HG03521 (cell line): ENCODE data around the gene ZC3H18.
A peak's percentile ranks its signal among the peaks of the same experiment; 100 is the strongest.
"Not testable (repeated sequence)": the region's sequence is repeated elsewhere in the genome, so short reads cannot be mapped to it uniquely, and the experiment has no call there.

Experiments used
- ATAC-seq: cut with Tn5 transposase; IDR thresholded peaks from one replicate; pipeline ENCODE4 v1.9.1; 2021; ENCODE audit warnings: mild to moderate bottlenecking, moderate library complexity; ENCODE audit not compliant: unreplicated experiment

The ZC3H18 gene

DNA sequence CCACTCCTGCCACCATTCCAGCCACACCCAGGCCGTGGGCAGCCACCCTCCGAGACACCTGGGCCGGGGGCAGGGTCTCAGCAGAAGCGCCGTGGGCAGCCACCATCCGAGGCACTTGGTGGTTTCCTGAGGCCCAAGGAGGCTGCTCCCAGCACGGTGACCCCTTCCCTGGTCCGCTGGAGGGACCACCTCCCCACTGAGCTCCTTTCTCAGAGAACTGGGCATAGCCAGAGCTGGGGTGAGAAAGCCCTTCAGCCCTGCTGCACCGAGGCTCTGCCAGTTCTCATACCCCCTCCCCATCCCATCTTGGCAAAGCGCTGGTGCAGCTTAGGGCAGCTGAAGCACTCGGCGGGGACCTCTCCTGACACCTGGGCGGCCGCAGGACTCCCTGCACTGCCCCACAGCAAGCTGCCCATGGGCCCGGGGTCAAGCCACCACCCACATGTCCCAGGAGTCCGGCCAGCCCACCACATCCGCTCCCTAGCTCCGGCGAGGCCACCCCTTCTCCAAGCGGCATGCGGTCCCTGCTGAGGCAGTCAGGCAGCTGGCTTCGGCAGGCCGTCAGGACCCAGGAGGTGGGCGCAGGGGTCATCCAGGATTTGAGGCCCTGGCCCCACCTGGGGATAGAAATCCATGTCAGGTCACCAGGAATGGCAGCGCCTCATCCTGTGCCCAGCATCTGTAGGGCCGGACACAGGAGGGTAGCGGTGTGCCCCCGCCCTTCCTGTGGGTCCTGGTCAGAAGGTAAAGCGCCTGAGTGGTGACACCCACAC lies 82.0 kb downstream of the ZC3H18 start:
- no peak for ATAC-seq

- ATAC-seq, result no peak
Observed at GRCh38 chr16:88652762-88653063, 82.5 kb downstream of the ZC3H18 start.

DNA sequence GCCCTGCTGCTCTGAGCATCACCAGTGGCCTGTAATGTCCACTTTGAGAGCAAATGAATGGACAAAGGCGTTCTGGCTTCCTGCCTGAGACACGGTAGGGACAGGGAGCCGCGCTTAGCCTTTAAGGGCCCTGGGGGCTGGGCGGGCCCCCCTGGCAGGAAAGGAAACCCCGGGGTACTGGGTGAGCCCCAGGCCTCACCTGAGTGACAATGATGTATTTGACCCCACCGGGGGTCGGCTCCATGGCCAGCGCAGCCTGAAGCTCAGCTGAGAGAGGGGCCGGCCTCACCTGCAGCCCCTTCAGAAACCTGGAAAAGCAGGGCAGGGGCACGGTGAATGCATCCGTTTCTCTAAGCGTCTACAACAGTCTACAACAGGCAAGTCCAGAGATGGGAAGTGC lies 82.9 kb downstream of the ZC3H18 start:
- ATAC-seq, result no peak

- no peak for ATAC-seq
Observed at GRCh38 chr16:88653596-88654362, 83.6 kb downstream of the ZC3H18 start.

- no peak for ATAC-seq
Observed at GRCh38 chr16:88654363-88655052, 84.3 kb downstream of the ZC3H18 start.

DNA sequence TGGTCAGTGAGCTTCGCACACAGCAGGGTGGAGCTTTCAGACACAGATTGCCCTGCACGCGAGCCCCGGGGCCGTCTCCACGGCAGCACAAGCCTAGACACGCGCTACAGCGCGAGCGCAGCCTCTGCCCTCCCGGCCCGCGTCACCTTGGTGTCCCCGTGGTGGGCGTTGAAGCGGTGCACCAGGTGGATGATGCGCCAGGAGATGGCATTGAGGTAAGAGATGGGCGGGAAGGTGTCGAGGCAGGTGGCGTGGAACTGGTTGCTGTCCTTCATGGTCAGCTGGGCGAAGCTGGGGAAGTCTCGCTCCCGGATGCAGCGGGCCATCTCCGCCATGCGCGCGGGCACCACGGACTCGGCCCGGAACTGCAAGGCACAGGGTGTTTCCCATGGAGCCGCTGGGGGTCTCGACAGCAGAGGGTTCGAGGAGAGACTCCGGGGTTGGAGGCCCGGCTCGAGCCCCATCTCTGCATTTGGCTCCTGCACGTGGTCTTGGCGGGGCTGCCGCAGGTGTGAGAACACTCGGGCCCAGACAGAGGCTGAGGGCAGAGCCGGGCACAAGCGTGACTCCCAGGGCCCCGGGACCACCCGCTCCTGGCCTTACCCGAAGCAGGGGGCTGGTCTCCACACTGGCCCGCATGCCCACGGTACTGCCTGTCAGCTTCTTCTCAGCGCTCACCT lies 85.0 kb downstream of the ZC3H18 start:
- ATAC-seq, result no peak

GRCh38 chr16:88655733-88656281 lies 85.6 kb downstream of the ZC3H18 start:
- no peak for ATAC-seq

- no peak for ATAC-seq
Observed at GRCh38 chr16:88656291-88656980, 86.2 kb downstream of the ZC3H18 start.

- no peak for ATAC-seq
Observed at GRCh38 chr16:88657371-88657770, 87.2 kb downstream of the ZC3H18 start.

DNA sequence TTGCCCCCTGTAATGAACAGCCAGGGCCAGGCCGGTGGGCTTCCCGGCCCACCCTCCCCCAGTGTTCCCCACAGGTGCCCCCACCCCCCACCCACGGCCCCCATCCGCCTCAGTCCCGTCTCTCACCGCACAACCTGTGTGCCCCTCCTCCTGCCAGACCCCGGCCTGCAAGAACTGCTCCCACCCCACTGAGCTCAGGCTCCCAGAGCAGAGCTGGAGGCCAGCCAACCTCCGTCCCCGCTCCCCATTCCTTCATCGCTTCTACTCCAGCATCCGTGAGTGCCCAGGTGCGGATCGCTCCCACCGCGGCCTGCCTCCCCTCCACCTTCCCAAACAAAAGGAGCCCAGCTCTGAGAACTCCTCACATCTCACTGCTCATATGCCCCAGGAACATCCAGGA lies 88.5 kb downstream of the ZC3H18 start:
- no peak for ATAC-seq

DNA sequence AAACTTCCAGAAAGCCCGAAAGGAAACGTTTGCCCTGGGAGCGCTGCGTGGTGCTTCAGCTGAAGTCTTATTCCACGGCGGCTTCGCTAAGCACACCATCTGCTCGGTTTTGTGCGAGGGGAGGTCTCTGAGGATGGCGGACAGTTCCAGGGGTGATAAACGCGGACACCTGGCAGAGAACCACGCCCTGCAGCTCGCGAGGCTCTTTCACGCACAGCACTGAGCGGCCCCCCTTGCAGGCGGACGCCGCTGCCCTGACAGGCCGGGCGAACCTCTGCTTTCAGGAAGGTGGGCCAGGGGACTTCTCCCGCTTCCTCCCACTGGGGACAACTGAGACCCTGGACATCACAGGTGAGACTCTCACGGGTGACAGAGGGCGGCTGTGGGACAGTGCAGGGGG lies 89.0 kb downstream of the ZC3H18 start:
- no peak for ATAC-seq

GRCh38 chr16:88661468-88661867 lies 91.3 kb downstream of the ZC3H18 start:
- no peak for ATAC-seq

DNA sequence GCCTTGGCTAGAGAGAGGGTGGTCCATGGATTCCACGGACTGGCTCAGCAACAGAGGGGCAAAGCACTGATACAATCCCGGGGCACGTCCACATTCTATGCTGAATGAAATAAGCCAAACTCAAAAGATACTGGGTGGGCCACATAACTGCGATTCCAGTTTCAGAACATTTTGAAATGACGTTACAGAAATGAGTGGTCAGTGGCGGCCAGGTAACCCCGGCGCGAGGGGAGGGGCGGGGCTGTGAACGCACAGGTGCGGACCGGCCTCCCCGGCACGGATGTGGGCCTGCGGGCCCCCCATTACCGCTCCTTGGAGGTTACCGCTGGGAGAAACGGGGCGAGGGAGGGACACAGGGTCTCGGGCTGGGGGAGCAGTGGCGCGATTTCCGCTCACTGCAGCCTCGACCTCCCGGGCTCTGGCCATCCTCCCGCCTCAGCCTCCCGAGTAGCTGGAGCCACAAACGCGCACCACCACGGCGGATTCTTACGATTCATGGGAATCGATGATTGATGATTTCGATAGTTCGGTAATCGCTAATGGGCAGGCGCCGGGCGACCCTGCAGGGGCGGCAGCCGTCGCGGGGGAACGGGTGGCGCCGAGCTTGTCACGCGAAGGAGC lies 92.1 kb downstream of the ZC3H18 start:
- ATAC-seq, result peak; percentile 8

GRCh38 chr16:88662843-88663606 lies 92.8 kb downstream of the ZC3H18 start, which contains the start of gene MVD:
Gene MVD, minus strand, starts transcription at chr16:88663091. Its CDS starts 11 bp downstream, at chr16:88663080.
- ATAC-seq, result peak; percentile 96

- ATAC-seq, result no peak
Observed at GRCh38 chr16:88665148-88665547, 94.9 kb downstream of the ZC3H18 start.

GRCh38 chr16:88665570-88665969 lies 95.4 kb downstream of the ZC3H18 start:
- ATAC-seq, result no peak

DNA sequence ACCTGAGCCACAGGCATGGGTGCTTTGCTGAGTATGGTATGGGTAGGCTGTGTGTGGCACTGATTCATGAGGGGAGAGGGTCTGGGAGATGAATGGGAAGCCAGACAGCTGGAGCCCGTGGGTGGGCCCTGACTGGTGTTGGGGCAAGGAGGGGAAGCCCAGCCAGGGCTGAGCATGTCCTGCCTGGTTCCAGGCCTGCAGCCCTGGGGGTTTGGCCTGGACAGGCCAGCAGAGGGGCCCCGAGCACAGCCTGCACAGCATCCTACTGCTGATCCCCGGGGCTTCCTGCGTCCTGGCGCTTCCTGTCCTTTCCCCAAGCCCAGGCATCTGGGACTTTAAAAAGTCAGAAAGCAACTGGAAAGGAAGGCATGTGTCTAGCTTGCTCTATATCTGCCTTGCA lies 97.3 kb downstream of the ZC3H18 start:
- no peak for ATAC-seq

DNA sequence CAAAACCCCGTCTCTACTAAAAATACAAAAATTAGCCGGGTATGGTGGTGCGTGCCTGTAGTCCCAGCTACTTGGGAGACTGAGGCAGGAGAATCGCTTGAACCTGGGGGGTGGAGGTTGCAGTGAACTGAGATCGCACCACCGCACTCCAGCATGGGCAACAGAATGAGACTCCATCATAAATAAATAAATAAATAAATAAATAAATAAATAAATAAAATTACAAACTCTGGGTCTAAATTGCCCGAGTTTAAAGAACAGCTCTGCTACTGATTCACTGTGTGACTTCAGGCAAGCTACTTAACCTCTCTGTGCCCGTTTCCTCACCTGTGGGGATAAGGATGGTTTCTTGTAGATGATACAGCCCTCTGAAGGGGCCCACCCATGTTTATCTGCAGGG lies 99.3 kb downstream of the ZC3H18 start:
- not testable (repeated sequence) for ATAC-seq

DNA sequence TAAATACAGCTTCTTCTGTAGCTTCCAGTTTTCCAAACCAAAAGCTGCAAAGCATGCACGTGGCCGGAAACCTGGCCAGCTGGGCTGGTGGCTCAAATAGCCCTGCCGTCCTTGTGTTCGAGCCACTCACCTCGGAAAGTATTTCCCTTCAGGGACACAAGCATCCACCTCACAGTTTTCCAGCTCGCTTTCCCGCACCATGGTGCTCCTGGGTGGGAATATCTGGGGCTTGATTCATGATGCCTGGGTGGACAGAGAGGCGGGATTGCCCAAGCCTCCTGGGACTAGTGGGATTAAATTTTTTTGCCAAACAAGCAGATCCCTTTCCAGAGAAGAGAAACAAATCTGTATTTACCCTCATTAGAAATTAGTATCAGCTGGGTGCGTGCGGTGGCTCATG lies 99.8 kb downstream of the ZC3H18 start:
- no peak for ATAC-seq
